A549 treated with CORT108297 at 1 μM for 4 hours (cell line): Measurements from ENCODE around the gene DNAJC10. TPM values are rescaled to one million over a fixed set of nuclear protein-coding genes. Genes with fewer than 3 reads are reported as not detected.

Experiments used
- total RNA-seq: library from RNA; stranded (reverse); fragments of 200-300 nt; extraction: Qiagen RNA extraction; gene quantifications from 5 replicates; pipeline ENCODE4 v1.2.3, GENCODE V29; 2022

The DNAJC10 gene
- 55.3 to 75.5 TPM (median 68.9 TPM) in 5 replicates for total RNA-seq

DNA sequence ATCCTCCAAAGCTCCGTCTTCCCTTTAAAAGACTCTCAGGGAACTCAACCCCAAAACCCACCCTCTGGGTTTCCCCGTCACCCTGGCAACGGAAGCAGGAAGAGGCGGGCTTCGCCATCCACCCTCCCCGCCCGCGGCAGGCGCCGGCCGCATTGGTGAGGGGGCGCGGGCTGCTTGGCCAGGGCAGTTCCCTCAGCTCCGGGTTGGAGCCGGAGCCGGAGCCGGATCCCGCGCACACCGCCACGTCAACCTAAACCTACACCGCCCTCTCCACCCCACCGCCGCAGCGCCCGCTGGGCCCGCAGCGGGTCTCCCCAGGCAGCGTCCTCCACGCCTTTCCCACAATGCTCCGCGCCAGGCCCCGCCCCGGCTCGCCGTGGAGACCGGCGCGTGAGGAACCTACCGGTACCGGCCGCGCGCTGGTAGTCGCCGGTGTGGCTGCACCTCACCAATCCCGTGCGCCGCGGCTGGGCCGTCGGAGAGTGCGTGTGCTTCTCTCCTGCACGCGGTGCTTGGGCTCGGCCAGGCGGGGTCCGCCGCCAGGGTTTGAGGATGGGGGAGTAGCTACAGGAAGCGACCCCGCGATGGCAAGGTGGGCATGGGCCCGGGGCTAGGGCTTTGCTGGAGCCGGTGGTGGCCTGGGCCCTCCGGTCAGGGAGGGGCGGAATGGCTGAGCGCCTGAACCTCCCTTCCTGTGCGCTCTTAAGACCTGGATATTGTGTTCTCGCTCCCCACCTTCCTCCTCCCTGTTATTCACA is at the start of gene DNAJC10:
Gene DNAJC10, plus strand, starts transcription at position 366 of the 758 bp plus-strand sequence. CDS start 1,830 bp downstream, outside the sequence.

Other genes with a start within 250 kb of the DNAJC10 start
- gene FRZB, start 150.4 kb downstream of the DNAJC10 start, total RNA-seq: 0.03 to 0.15 TPM (median 0.06 TPM) in 4 of 5 replicates, not detected in the other